ENCODE data around the gene UNC5CL.
A peak's percentile ranks its signal among the peaks of the same experiment; 100 is the strongest.
"Not testable (repeated sequence)": the region's sequence is repeated elsewhere in the genome, so short reads cannot be mapped to it uniquely, and the experiment has no call there.

The UNC5CL gene

DNA sequence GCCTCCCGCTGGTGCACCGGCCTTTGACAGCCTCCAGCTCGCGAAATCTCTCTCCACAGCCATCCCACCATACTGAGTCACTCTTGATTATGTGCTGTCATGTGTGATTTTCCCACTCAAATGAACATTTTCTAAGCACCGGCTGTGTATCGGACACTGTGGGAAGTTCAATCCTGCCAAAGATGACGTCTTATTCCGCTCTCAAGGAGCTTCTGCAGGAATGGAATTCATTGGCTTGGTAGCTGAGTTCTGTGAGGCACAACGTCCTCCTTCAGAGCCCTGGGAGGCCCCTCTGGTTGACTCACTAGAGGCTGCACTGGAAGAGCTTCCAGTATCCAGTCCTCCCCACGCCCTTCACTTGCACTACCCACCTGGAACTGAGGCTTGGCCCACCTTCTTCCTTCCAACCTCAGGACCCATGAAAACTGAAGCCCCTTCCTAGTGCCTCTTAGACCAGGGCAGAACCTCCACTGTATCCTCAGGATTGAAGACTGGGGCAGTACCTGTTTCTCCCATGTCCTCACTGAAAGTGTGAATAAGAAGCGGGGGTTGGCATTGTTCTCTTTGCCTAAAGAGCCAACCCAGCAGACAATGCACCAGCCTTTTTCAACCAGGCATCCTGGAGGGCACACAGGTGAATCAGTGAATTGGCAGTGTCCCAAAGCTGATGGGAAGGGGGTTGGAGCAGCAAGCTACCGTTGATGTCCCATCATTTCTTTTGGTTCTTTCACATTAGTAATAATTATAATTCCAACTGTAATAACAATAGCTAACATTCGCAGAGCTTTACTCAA is 1.7 kb downstream of the UNC5CL start:
- no peak for DNase-seq

- no peak for DNase-seq
Measured at GRCh38 chr6:41036601-41037000, 2.4 kb downstream of the UNC5CL start.

GRCh38 chr6:41036186-41036585 is 2.8 kb downstream of the UNC5CL start:
- no peak for DNase-seq

GRCh38 chr6:41033776-41034175 is 5.2 kb downstream of the UNC5CL start:
- DNase-seq: no peak

- DNase-seq: no peak
Measured at GRCh38 chr6:41032830-41033229, 6.2 kb downstream of the UNC5CL start.

- DNase-seq: no peak
Measured at GRCh38 chr6:41028561-41029412, 10.2 kb downstream of the UNC5CL start.

GRCh38 chr6:41027799-41028560 is 11.0 kb downstream of the UNC5CL start:
- DNase-seq: peak; percentile 40 to 74

- DNase-seq: no peak
Measured at GRCh38 chr6:41027241-41027640, 11.8 kb downstream of the UNC5CL start.

- no peak for DNase-seq
Measured at GRCh38 chr6:41025966-41026530, 13.0 kb downstream of the UNC5CL start.

DNA sequence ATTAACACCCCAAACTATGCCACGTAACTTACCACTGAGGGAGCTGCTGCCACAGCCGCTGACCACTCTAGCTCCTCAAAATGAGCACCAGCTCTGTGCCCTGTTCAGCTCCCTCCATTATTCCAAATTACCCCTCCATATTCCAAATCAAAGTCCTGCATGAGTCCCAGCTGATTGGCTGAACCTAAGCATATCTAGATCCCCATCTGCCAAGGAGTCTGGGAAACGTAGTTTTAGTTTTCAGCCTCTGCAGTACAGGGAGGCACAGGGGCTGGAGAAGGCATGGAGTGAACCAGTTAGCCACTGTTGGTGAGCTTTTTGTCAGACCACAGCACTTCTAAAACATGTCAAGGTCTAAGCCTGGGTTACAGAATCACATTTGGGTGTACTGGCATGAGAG is 15.9 kb downstream of the UNC5CL start:
- DNase-seq: no peak

GRCh38 chr6:41022294-41022693 is 16.7 kb downstream of the UNC5CL start:
- no peak for DNase-seq

GRCh38 chr6:41021832-41022231 is 17.2 kb downstream of the UNC5CL start:
- DNase-seq: peak in 1 of 2 donors; percentile 27

GRCh38 chr6:41017663-41018062 is 21.4 kb downstream of the UNC5CL start:
- DNase-seq: no peak

GRCh38 chr6:41015860-41016259 is 23.2 kb downstream of the UNC5CL start:
- not testable (repeated sequence) for DNase-seq

- DNase-seq: no peak
Measured at GRCh38 chr6:41014780-41015179, 24.2 kb downstream of the UNC5CL start.

- DNase-seq: no peak
Measured at GRCh38 chr6:41013466-41014153, 25.4 kb downstream of the UNC5CL start.

DNA sequence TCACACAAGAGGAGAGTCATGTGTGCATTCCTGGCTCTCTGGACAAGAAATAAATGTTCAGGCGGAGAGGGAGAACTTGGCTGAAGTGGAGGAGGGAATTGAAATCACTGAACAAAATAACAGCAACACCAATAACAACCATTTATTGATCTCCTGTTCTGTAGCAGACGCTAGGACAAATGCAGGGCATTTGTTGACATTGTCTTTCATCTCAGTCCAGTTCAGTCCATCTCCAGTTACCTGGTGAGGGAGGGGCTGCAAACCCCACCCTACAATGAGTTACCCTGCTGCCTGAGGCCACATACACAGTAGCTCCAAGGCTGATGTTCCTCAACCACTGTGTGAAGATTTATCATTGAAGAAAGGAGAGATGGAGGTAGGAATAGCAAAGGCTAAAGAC is 27.3 kb downstream of the UNC5CL start:
- no peak for DNase-seq

DNA sequence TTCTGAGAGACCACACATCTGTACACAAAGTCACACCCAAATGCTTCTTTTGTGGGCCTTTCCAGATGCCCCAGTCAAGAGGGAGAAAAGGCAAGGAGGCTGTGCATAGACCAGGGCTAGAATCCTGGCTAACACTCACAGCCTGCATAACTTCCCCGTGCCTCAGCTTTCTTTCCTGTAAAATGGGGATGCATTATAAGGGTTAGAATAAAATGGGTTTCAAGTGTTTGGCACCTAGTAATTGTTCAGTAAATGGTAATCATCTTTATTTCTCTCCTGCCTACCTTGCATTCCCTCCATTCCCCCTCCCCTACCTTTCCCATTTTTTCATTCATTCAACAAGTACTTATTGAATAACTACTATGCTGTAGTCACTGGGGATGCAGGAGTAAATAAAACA is 29.4 kb downstream of the UNC5CL start:
- DNase-seq: no peak

DNA sequence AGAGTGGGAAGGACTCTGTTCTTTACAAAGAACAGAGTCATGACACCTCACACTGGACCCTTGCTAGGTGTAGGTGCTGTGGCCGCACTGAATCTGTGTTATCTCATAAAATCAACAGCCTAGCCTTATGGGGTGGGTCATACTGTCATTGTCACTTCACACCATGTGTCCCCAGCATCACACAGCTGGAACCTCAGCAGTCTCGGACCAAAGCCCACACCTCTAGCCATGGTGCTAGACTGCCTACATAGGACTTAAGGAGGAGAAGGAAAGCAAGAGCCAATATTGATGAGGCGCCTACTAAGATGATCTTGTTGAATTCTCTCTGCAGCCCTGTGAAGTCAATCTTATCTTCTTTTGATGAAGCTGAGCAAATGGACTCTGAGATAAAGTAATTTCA is 31.0 kb downstream of the UNC5CL start:
- DNase-seq: no peak

DNA sequence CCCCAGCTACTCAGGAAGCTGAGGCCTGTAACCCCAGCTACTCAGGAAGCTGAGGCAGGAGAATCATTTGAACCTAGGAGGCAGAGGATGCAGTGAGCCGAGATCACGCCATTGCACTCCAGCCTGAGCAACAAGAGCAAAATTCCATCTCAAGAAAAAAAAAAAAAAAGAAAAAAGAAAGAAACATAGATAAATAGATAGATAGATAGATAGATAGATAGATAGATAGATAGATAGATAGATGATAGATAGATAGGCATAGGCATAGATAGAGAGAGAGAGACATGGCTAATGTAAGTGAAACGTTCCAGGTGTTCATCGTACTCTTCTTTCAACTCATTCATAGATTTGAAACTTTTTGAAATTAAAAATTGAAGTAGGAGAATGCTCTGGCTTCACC is 32.0 kb downstream of the UNC5CL start:
- DNase-seq: not testable (repeated sequence)

DNA sequence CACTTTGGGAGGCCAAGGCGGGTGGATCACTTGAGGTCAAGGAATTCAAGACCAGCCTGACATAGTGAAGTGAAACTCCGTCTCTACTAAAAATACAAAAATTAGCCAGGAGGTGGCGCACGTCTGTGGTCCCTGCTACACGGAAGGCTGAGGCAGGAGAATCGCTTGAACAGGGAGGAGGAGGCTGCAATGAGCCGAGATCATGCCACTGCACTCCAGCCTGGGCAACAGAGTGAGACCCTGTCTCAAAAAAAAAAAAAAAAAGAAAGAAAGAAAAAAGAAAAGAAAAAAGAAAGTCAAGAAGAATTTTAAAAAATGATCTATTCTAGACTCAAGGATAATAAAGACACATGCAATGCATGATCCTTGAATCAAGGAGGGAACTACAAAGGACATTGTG is 32.8 kb downstream of the UNC5CL start:
- not testable (repeated sequence) for DNase-seq

GRCh38 chr6:41002168-41002567 is 36.9 kb downstream of the UNC5CL start:
- DNase-seq: no peak

Measured in hippocampal formation (tissue), 2 donors.